Activated CD4-positive, alpha-beta T cell treated with anti-CD3 and anti-CD28 coated beads, Interleukin-2, amount 50 U/mL, for 24 hours (primary cell): Measurements from ENCODE around the gene PRIMA1.

Experiments
- DNase-seq, 2 donors: peaks; one replicate each; pipeline ENCODE4 v3.0.0-alpha.2; 2020; ENCODE audit warnings: low read depth in 1 of 2, low spot score in 1 of 2

PRIMA1 gene

DNA sequence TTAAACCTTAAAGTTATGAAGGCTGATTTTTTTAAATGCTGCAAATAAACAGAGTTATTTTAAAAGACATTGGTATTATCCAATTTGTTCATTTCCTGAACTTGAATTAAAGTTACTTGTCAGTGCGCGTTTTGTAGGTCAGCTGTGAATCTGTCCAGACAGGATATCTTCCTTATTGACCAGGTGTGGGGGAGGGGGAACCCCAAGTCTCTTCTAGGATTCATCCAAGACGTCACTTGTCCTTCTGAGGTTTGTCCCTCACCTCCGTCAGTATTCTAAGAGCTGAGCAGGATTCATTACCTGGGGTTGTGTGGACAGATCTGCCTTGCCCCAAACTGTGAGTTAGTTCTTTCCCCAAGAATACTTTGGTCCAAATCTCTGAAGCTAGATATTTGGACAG is 8.8 kb upstream of the PRIMA1 start:
- no peak for DNase-seq

DNA sequence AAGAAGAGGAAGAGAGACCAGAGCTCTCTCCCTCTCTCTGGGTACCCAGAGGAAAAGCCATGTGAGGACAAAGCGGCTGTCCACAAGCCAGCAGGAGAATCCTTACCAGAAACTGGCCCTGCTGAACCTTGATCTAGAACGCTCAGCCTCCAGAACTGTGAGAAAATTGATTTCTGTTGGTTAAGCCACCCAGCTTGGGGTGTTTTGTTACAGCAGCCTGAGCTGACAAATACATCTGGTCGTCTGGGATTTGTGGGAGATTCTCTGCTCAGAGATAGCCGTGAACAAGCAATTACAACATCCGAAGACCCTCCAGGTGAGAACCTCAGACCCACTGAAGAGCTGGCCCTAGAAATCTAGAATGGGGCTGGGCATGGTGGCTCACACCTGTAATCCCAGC is 6.5 kb upstream of the PRIMA1 start:
- DNase-seq = no peak

DNA sequence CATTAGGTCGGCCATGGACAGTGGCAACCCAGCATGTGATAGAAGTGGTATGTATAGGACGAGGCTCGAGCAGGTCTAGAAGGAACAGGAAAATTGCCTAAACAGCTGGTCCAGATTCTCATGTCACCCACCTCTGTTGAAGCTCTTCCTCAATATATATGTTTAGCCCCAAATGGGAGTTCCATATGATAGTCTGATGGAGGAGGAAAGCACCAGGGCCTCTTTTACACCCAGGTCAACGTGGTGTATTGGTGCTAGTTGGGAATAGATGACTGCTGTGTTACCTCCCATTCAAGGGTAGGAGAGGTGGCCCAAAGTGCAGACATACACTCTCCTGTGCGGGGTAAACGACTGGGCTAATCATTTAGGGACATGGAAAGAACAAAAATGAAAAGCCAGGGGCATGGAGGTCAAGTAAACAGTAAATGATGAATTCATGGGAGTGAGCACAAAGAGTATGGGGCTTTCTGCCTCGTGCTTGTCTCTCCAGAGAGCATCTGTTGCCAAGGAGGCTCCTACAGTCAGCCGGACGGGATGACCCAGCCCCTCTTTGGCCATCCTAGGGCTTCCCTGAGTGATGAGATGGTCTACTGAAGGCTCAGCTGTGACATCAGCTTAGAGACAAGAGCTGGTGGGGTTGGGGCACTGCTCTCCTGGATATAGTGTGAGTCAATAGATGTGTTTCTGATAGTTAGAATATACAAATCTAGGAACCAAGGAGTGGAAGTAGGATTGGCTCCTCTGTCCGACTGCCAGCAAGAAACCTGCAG is 5.5 kb upstream of the PRIMA1 start:
- DNase-seq = no peak

DNA sequence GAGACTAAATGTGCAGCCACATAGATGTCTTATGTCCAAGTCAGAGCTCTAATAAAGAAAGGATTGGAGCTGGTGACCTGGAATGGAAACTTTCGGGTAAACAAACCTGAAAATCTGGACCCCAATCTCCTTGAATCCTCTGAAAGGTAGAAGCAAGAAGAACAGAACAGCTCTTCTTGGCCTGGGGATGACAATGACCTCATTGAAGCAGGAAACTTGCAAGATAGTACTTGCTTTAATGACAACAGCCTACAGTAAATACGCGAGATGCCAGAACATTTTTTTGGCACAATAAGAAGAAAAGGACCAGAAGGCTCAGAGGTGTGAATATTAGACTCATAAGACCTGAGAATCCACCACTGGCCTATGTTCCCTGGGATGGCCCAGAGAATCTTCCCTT is 4.1 kb upstream of the PRIMA1 start:
- DNase-seq = no peak

DNA sequence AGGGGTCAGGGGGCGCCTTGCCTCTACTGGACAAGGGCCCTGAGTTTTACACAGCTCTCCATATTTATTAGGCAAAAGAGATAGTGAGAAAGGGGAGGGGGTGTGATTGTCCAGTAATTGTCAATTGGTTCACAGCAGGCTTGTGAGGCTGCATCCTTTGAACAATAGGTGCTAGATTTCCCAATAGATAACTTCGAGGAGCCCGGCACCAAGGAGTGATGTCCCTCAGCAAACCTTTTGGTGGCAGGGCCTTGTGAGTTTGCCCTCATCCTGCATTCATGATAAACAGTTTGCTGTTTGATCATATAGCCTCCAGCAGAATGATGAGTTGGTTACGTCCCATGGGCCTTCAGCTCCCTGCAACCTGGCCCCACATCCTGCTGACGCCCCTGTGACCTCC is 2.7 kb upstream of the PRIMA1 start:
- no peak for DNase-seq

DNA sequence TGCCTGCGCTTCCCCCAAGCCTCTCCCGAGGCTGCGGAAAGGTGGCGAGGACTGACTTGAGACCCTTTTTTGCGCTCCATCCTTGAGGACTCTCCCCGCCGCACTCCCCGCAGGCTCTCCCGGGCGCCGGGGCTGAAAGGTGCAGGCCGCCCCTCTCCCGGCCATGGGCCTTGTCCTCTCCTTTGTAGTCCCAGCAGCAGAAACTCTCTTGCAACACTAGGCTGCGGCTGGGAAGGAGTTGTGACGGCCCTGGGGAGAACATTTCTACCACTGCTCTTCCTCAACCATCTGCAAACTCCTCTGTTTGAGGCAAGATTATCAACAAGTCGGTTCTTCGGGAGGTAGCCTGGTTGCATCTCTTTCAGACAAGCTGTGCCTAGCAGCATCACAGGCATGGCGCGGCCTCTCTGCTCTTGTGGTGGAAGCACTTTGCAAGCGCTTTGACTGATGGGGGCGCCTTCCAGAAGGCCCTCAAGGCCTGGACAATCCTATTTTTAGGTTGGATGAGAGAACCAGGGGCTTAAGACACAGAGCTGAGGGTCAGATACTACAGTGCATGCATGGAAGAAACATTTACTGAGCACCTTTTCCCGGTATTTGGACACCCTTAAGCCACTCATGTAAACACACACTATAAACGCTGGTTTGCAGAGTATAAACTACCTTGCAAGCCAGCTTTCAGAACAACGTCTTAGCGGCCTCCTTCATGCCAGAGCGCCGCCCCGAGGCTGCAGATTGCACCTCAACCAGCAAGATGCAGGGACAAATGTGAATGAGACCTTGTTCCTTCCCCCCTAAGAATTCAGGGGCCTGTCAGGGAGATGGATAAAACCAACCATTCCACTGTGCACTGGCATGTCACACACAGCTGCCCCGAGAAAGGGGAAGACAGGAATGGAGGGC is 1.2 kb upstream of the PRIMA1 start:
- no peak for DNase-seq

DNA sequence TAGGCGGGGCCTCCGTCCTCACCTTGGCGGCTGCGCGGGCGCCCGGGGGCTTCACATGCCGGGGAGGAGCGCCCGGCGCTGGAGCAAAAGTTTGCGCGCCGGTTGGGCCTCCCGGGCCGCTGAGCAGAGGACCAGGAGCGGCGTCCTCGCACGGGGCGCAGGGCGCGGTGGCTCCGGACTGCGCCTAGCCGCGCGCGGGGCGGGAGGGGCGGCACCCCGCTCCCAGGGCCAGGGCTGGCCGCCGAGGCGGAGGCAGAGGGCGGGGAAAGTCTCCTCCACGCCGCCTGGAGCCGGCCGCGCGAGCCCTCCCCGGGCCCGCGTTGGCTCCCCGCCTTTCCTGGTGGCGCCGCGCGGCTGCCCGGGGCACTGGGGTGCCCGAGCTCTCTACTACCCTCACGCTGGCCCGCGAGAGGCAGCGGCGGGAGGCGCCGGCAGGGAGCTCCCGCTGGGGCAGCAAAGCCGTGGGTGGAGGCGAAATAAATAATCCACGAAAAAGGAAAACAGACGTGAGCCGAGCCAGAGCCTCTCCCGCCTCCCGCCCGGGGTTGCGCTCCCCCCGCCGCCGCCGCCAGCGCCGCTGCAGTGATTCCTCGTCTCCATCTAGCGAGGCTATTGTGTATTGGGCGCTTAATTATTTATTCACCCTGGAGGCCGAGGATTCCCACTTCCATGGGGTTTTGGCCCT is 400 bp upstream of the PRIMA1 start:
- DNase-seq = no peak

DNA sequence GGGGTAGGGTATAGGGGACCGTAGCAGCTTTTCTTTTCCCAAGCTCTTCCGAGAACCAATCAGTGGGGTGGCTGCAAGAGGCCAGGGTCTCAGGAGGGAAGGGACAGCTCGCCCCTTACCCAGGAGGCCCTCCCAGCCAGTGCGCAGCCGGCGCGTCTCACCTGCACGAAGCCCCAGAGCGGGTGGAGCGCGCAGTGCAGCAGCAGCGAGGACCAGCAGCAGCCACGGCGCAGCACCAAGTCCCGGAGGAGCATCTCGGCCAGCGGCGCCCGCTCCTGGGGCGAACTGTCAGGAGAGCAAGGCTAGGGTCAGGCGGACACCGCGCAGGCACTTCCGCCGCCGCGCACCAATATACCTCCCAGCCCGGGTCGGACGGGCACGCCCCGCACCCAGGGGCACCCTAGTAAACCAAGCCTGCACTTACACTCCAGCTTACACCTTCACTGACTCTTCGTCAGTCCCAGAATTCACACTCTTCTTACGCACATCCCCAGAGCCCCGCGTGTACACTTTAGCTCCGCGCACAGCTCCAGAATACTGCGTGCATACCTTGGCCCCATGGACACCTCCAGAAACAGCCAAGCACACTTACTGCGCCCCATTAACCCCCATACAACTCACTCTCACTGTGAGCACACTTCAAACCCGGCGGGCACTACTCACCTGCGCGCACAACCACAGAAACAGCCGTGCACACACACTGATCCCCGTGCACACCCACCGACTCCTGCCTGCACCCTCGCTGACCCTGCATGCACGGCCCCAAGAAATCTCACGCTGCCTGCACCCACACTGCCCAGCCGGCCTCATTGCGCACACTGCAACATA is 606 bp downstream of the PRIMA1 start:
- DNase-seq = no peak

DNA sequence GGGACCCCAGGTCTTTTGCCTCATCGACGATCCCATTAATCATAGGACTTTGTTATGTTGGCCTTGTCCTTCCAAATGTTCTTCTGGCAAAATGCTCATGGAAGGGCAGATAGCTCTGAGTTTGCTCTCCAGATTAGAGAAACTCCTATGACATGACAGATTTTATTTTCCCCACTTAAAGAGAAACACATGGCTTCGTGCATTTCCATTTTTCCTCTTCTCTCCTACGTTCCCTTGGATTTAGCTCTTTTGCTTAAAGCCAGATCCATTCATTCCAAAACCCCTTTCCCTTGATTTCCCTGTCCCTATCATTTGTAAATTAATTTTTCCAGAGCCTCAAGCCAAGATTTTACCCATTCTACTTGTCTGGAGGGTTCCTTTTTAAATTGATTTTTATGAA is 2.9 kb downstream of the PRIMA1 start:
- DNase-seq = no peak

DNA sequence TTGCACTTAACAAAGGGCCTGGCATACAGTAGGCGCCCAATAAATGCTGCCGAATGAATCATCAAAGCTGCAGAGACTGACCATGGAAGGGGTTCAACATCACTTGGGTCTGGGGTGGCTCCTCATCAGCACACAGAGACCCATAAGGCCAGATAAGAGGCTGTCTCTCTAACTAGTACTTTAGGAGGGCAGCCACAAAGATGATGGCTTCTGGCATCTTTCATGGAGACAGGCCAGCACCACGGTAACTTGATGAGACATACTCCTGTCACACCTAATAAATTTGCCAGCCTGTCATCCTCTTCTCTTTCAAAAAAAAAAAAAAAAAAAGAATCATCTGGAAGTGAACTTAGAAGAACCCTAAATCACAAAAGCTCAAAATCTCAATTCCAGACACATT is 3.4 kb downstream of the PRIMA1 start:
- DNase-seq = no peak

DNA sequence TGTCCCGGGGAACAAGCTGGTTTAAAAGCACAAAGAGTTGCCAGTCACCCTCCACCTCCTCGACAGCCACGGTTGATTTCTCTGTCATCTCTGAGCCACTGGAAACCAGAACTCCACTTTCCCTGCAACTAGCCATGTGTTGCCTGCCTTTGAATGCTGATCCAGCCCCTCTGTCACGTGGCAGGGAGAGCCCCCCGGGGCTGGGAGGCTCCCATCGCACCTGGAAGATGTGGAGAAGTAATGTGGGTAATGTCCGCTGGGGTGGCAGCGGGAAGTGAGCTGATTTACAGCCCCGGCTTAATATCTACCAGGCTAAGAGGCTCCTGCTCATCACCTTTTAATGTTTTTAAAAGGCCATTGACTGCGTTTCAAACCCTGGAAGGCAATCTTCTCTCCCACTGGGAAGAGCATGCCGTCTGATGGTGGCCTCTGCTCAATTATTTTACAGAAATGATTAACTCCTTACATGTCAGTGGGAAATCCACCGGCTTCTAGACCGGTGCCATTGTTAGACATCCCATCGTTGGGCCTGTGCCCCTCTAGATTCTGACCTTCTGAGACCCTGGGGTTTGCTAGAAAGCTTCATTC is 7.4 kb downstream of the PRIMA1 start:
- DNase-seq = no peak

DNA sequence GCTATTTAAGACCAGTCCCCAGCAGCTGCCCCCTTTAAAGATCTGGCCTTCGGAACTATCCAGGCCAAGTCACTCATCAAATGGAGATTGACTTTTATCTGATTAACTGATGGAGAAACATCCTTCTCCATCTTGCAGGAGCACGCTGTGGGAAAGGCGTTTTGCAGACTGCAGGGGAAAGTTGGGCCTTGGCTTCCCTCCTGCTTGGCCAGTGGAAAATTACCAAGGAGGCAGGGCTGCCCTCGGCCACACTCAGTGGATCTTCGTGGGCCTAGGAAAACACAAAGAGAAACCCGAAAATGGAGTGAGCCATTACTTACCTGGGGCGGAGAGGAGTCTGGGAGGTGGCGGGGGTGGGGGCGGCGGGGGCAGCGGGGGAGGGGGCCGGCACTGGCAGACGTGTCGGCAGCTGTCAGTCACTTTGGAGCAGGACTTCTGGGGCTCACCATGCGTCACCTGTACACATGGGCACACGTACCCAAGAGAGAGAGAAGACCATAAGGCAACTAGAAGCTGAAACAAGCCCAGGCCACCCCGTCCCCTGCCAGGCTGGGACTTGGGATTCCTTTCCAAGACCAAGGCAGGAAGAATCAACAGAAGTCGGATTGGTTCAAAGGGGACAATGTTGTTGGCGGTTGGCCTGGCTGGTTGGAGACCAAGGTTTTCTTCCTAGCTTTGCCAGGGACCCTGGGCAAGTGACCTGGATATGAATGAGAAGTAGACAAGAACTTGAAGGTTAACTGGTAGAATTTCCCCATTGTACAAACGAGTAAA is 9.2 kb downstream of the PRIMA1 start:
- DNase-seq = no peak

DNA sequence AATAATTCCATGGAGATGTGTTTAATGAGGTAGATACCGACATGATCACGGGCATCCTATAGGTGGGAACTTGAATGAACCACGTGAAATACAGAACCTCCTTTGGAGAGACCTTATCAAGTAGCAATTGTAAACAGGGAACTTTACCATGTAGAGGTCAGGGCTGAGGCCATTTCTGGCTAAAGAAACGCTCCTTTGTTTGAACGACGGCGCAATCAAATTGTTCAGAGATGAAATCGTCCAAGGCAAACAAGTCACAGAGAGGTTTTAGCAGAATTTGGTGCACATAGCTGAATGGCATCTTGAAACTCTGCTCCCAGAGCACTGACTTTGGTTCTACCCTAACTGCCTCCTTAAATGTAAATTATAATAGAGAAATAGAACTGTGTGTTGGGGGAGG is 9.8 kb downstream of the PRIMA1 start:
- no peak for DNase-seq

DNA sequence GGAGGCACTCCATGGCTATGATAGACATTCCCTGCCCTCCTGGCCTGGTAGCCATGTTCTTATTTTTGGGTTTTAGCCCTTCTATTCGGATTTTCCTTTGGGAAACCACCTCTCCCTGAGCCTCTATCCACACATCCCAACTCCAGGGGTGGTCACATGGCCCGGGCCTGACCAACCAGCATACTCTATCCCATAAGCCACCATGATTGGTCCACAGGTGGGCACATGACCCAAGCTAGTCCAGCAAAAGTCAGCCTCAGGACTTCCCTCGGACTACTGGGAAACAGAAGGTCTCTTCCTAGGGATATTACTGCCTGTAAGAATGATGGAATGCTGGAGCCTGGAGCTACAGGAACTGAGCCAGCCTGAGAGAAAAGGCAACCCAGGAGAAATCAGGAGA is 12.5 kb downstream of the PRIMA1 start:
- DNase-seq = no peak

DNA sequence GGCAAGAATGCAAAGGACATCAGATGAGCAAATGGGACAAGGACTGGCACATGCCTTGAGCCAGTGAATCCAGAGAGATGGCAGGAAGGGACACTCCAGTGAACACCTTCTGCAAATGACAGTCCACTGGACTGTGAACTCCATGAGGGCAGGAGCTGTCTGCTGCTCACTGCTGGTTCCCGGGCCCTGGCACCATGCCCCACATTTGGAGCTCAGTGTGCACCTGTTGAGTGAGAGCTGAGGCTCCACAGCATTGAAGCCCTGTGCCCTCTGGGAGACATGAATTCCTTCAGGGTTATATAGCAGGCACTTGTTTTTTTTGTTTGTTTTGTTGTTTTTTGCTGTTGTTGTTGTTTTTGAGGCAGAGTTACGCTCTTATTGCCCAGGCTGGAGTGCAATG is 13.1 kb downstream of the PRIMA1 start:
- no peak for DNase-seq

DNA sequence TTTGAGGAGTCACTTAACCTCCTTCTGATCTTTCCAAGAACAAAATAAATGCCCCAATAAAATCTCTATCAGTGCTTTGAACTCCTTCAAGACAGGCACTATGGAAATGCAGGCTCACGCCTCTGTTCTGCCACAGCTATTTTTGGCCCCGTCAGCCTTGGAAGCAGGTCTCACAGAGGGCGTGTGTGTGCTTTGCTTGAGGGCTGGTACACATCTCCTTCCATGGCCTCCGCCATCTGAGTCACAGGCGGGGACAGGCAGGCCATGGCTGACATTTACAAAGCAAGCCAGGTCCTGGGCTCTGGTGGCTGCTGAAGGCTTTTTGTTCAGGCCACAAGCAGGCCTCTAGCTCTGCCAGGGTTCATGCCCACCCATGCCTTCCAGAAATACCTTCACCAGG is 16.0 kb downstream of the PRIMA1 start:
- DNase-seq = no peak

DNA sequence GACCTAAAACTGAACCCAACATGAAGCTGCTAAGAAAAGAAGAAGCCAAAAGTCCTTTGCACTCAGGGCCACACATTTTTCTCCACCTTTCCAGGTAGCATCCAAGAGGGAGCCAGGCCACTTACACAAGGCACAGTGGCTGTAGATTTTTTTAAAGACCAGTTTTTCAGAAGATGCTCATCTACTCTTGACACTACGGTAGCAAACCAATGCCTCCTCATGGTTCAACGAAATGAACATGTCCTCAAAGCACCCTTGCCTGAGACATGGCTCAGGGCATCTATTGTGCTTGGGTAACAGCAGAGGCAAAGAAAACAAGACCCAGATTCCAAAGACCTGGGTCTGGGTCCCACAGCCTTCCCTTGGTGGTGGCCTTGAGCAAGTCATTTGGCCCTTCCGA is 22.3 kb downstream of the PRIMA1 start:
- DNase-seq = no peak

DNA sequence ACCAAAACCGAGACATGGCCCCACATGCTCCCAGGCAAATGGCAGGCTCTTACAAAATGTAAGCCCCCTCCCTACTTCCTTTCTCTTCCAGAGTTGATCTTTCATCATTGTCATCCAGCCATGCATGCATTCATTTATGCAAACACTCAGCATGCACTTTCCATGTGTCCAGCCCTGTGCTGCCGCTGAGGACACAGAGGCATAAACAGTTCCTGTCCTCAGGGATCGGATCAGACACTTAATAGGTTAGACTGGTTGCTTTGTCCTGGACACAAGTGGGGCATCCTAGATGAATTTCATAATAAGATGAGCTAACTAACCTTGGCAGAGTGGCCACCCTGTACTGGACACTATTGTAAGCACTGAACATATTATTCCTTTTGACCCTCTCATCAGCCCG is 23.1 kb downstream of the PRIMA1 start:
- DNase-seq = no peak

DNA sequence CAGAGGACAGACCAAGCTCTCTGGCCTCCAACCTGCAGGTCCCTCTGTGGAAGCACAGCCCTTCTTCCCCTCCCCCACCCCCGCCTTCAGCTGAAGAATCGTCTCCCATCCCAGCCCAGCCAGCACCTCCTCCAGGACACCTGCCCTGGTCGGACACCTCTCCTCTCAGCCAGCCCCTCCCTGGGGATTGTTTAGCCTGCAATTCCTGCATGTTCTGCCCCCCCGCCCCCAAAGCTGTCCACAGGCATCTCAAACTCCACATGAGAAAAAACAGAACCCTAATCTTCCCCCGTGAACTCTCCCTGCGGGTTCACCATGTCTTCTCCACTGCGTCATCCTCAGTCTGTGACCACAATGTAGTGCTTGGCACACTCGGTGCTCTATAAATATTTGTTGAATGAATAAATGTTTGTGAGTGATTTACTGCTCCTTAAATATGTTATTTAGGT is 24.1 kb downstream of the PRIMA1 start:
- DNase-seq = no peak
